HG03095 (cell line): ENCODE measurements around the gene RNF26.

ENCODE experiments used
- ATAC-seq: cut with Tn5 transposase; IDR thresholded peaks from one replicate; pipeline ENCODE4 v1.9.1; 2021; ENCODE audit warnings: moderate library complexity; ENCODE audit not compliant: unreplicated experiment

Gene RNF26

GRCh38 chr11:119350302-119350701, 16.0 kb downstream of the RNF26 start:
- ATAC-seq: no peak

GRCh38 chr11:119351232-119351631, 16.9 kb downstream of the RNF26 start:
- ATAC-seq: no peak

- ATAC-seq: no peak
Observed at GRCh38 chr11:119352857-119353260, 18.5 kb downstream of the RNF26 start.

- ATAC-seq: no peak
Observed at GRCh38 chr11:119355091-119355843, 20.9 kb downstream of the RNF26 start.

DNA sequence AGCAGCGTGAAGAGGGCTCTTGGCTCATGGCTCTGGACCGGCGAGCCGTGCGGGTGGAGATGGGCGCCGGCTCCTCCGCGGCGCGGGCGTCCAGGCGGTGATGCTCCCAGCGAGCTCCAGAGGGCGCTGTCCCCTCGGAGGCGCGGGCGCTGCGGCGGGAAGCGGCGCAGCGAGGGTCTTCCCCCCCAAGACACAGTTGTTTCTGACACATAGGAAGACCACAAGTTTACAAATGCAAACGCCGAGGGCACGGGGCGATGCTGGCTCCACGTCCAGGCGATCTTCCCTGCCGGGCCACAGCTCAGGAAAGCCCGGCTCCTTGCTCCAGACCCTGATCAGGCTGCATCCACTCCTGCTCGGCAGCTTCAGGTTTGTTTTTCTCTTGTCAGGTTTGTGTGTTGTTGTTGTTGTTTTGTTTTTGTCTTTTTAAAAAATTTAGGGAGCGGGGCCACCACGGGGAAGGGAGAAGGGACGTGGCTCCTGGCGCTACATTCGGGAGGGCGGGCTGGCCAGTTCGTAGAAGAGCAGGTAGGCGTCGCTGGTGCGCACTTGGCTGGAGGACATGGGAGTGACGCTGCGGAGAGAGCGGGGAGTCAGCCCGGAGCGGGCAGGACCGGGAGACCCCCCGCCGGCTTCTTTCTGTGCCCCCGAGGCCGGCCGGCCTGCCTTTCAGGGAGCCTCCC, 22.2 kb downstream of the RNF26 start:
- peak; percentile 53 for ATAC-seq

DNA sequence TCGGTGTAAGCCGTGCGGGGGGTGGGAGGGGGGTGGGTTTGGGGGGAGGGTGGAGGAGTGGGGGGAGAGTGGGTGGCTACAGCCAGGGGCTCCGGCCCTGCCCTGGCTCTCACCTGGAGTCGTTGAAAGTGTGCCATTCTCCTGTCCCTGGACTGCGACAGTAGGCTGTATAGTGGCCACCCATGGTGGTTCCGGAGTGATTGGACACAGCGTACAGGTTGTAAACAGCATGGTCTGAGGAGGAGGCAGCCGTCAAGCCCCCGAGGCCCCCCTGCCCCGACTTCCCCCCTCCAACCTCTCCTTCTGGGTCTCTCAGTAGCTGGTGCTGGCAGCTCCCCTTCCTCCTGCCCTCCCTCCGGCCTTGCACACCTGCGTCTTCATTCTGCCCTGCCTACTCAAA, 22.7 kb downstream of the RNF26 start:
- no peak for ATAC-seq

- ATAC-seq: no peak
Observed at GRCh38 chr11:119359365-119360214, 25.3 kb downstream of the RNF26 start.

DNA sequence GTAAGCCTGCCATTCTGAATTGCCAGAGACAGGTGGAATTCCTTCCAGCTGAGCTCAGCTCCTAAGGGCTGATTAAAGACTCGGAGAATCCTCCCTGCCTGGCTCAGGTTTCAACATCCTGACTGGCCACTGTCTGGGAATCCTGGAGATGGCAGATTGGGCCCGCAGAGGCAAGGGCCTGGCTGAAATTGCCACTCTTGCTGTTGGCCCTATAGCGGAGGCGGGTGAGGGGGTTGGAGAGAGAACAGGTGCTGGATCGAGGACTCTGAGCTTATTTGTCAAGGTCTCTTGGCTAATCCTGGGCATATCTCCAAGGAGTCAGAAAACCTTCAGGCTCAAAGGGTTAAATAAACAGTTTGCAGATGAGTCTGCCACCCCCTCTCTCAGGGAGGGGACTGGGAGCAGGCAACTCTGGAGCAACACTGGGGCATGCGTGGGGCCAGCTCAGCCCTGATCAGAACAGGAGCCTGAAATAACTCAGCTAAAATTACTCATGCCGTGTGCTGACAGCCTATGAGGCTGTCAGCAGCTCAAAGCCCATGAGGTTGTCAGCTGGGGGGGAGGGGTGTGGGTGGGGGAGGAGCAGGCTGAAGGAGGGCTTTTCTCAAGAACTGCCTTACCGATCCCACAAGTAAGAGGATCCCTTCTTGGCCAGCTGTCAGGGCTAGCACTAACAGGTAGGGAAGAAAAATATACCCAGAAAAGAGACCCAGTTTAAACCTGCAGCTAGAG, 26.9 kb downstream of the RNF26 start:
- no peak for ATAC-seq

GRCh38 chr11:119361941-119362725, 27.8 kb downstream of the RNF26 start:
- ATAC-seq: no peak

DNA sequence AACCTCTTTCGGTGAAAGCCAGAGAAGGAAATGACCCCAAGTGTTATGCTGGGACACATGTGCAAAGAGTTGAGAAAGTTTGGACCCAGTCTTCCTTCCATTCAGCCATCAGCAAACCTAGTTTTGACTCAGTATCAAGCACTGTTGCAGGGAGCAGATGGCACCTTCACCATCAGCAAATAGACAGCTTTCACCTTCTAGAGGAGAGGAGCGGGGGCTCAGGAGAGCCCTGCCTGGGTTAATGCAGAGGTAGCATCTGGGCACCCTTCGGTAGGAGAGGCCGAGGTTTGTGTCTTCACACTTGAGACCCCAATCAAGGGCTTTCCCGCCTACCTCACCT, 28.4 kb downstream of the RNF26 start:
- ATAC-seq: no peak

GRCh38 chr11:119363081-119363850, 28.9 kb downstream of the RNF26 start:
- ATAC-seq: no peak

- no peak for ATAC-seq
Observed at GRCh38 chr11:119363851-119364590, 29.7 kb downstream of the RNF26 start.

DNA sequence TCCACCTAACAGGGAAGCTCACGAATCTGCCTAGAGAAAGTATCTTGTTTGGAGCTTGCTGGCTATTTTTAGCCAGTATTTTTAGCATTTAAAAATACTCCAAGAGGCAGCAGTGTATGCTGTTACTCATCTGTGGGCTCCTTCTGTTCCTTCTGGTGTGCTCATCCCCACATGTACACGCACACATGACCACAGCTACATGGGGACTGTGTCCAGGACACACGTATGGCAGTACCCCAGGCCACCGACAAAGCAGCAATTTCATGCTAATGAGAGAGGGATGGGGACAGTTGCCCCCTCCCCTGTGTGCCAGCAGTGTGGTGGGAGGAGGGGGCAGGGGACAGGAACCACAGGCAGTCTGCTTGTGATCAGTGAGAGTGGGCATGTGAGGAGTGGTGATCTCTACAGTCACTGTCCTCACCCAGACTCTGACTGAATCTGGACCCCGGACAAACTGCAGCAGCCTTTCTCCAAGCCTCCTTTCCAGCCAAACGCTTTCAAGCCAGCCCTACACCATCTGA, 30.8 kb downstream of the RNF26 start:
- no peak for ATAC-seq

- ATAC-seq: no peak
Observed at GRCh38 chr11:119366690-119367620, 32.6 kb downstream of the RNF26 start.

DNA sequence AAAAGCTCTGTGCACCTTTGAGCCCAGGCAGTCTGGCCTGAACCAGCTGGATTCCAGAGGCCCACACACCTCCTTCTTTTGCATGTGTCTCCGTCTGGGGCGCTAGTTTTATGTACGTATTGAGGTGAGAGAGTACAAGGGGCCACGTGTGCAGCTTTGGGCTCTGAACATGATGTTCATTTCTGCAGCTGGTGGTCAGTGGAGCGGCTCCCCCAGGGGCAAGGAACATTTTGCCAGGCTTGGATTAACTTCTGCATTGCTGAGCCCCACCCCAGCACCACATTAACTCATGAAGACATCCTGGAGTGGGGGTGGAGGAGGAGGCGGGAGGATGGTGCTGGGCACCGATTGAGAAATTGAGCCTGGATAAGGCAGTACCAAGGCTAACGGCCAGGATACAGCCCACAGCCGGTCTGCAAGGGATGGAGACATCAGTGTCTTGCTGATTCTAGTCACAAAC, 33.4 kb downstream of the RNF26 start:
- ATAC-seq: no peak

GRCh38 chr11:119368121-119369034, 34.1 kb downstream of the RNF26 start:
- no peak for ATAC-seq
